Adrenal gland (tissue), 12 donors: ENCODE measurements around the gene ERBB4. TPM values are rescaled to one million over a fixed set of nuclear protein-coding genes. Genes with fewer than 3 reads are reported as not detected.

Experiments
- DNase-seq, 7 donors: peaks; one replicate each; pipeline ENCODE4 v3.0.0-alpha.2; 2019 to 2020
- H3K27ac ChIP-seq, 5 donors: fragments of 200-600 bp; sonication (generic) in 4 of 5; 1 replicate in 3 of 5; 2 replicates in 2 of 5; pipeline versions ENCODE4 v1.5.1 to v1.8.0; 2016 to 2020; ENCODE audit warnings: mild to moderate bottlenecking in 1 of 5
- H3K27me3 ChIP-seq: fragments of 200-600 bp; 2 replicates; pipeline ENCODE4 v1.8.0; 2021
- H3K36me3 ChIP-seq, 2 donors: fragments of 200-600 bp; replicated peaks in 1 of 2; 1 replicate in 1 of 2; 2 replicates in 1 of 2; pipeline versions ENCODE4 v1.5.1 to v1.8.0; 2018 to 2022
- H3K4me1 ChIP-seq, 2 donors: fragments of 200-600 bp; replicated peaks in 1 of 2; 1 replicate in 1 of 2; 2 replicates in 1 of 2; pipeline versions ENCODE4 v1.5.1 to v1.8.0; 2018 to 2021
- H3K4me3 ChIP-seq, 4 donors: fragments of 200-600 bp; sonication (generic) in 3 of 4; one replicate each; pipeline ENCODE4 v1.5.1; 2016 to 2018
- H3K9me3 ChIP-seq, 3 donors: fragments of 200-600 bp; sonication (generic) in 1 of 3; replicated peaks in 1 of 3; 1 replicate in 2 of 3; 2 replicates in 1 of 3; pipeline versions ENCODE4 v1.5.1 to v1.8.0; 2016 to 2021
- POLR2A ChIP-seq, 2 donors: fragments of 450-650 bp; IDR thresholded peaks; one replicate each; pipeline ENCODE4 v1.6.1; 2017; ENCODE audit warnings: antibody characterized with exemption in 2 of 2, mild to moderate bottlenecking in 2 of 2, moderate library complexity in 1 of 2
- WGBS, 4 donors: extraction: QIAGEN DNeasy Blood & Tissue Kit in 2 of 4; methylation state at CpG; one replicate each; pipeline versions ENCODE4 v1.1.5 to v1.1.7; 2013 to 2017; 5-methylcytosine and 5-hydroxymethylcytosine counted together
- intact Hi-C, 2 donors: fragments of 100-400 bp; cut with DNase I; formaldehyde crosslinking; loops; one replicate each; pipeline versions ENCODE4 v1.14.1 to v1.15.0; 2022 to 2023
- polyA plus RNA-seq, 3 donors: library from polyadenylated mRNA; stranded (reverse); fragments of 200-250 nt in 2 of 3; fragments of 350-450 nt in 1 of 3; fragmentation: Illumina TruSeq in 1 of 3; extraction: RNeasy Lipid Tissue Mini Kit (QIAGEN cat#74804) in 1 of 3; gene quantifications; one replicate each; pipeline ENCODE4 v1.2.3, GENCODE V29; 2013 to 2014
- total RNA-seq, 9 donors: library from RNA; depleted of rRNA in 4 of 9; stranded (reverse); fragments of >200 nt in 4 of 9; fragments of 120-200 nt in 1 of 9; fragmentation: NEBNext Ultra II Directional in 1 of 9; extraction: Animal tissue kit (Norgen Biotek cat#: 25700) in 1 of 9; gene quantifications; one replicate each; pipeline versions ENCODE4 v1.1.0 to v1.2.4, GENCODE V29; 2013 to 2023
- TF ChIP-seq, protein P1 (sequence below), 6 experiments: fragments of 450-650 bp in 4 of 6; fragments of 200-600 bp in 2 of 6; sonication (generic) in 1 of 6; IDR thresholded peaks; 1 replicate in 5 of 6; 2 replicates in 1 of 6; pipeline versions ENCODE4 v1.5.1 to v1.8.0; 2016 to 2021; ENCODE audit warnings: antibody characterized with exemption in 6 of 6, mild to moderate bottlenecking in 2 of 6, moderate library complexity in 1 of 6
- donor health status: healthy with polysubstance abuse.
- donor health status: Bipolar disorder and iron deficiency.
- donor health status: DM: yes; HTN: yes; CAD: no.
- donor health status: DM: no; HTN: no; CAD: no.
- donor health status: DM: no; HTN: no; CAD: no.
- donor health status: DM: yes; HTN: yes; CAD: no.

Gene ERBB4
- total and polyA plus RNA-seq, 12 donors = 0.06 to 2.9 (median 0.49) TPM

DNA sequence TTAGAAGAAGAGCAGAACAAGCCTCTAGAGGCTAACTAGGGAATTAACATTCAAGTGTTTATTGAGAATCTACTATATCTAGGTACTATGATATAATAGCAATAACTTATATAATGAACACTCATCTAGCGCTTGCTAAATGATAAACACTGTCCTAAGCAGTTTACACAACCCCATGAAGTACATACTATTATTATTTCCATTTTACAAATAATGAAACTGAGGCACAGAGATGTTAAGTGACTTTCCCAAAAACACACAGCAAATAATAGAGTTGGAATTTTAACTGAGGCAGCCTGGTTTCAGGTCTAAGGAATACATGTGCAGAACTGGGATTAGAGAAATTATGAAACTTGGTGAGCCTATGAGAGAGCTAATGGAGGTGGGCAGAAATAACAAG, 1088.8 kb downstream of the ERBB4 start:
- Histone ChIP-seq H3K27ac (no peak overlapping the region), H3K9me3 (no peaks in the 10 kb centered on the region), H3K36me3 (no peaks in the 10 kb centered on the region), H3K4me1 (no peaks in the 10 kb centered on the region), H3K27me3 (no peaks in the 10 kb centered on the region), H3K4me3 (no peak overlapping the region)
- TF ChIP-seq POLR2A (IDR thresholded peaks at IDR 0.05) = no peak
- TF ChIP-seq, protein P1, sequence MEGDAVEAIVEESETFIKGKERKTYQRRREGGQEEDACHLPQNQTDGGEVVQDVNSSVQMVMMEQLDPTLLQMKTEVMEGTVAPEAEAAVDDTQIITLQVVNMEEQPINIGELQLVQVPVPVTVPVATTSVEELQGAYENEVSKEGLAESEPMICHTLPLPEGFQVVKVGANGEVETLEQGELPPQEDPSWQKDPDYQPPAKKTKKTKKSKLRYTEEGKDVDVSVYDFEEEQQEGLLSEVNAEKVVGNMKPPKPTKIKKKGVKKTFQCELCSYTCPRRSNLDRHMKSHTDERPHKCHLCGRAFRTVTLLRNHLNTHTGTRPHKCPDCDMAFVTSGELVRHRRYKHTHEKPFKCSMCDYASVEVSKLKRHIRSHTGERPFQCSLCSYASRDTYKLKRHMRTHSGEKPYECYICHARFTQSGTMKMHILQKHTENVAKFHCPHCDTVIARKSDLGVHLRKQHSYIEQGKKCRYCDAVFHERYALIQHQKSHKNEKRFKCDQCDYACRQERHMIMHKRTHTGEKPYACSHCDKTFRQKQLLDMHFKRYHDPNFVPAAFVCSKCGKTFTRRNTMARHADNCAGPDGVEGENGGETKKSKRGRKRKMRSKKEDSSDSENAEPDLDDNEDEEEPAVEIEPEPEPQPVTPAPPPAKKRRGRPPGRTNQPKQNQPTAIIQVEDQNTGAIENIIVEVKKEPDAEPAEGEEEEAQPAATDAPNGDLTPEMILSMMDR (IDR thresholded peaks at IDR 0.05) = no peak
- intact Hi-C loops = loop anchor here in 1 of 2 donors (10.0 kb wide), 1 partner anchor 1125 kb away; no protein-coding TSS in a partner anchor
- no peak for DNase-seq
- 96 to 100% (median 97%) methylated on average over 1 of the region's 1 CpG for WGBS, 4 donors

DNA sequence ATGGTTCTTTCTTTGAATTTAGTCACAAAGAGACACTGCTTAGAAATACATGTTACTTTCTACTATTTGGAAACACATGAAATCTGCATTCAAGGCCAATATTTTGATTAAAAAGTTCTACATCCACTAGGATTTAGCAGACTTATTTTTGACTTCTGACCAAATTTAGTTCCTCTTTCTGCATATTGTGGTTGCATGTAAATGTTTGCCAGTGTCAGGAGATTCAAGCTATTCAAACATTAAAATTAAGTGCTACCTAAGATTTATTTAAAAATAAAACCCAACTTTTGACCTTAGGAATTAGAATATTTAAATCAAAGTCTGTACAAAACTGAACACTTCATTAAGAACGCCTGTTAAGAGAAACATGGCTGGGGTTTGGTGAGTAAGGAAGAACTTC, 1091.1 kb downstream of the ERBB4 start:
- Histone ChIP-seq H3K36me3 (no peaks in the 10 kb centered on the region), H3K9me3 (no peaks in the 10 kb centered on the region), H3K4me3 (no peak overlapping the region), H3K27me3 (no peaks in the 10 kb centered on the region), H3K4me1 (no peaks in the 10 kb centered on the region), H3K27ac (no peak overlapping the region)
- intact Hi-C loops = no loop called here
- WGBS, 4 donors = 71 to 86% (median 84%) methylated on average over 1 of the region's 1 CpG
- no peak for DNase-seq
- TF ChIP-seq POLR2A (IDR thresholded peaks at IDR 0.05) = no peak

DNA sequence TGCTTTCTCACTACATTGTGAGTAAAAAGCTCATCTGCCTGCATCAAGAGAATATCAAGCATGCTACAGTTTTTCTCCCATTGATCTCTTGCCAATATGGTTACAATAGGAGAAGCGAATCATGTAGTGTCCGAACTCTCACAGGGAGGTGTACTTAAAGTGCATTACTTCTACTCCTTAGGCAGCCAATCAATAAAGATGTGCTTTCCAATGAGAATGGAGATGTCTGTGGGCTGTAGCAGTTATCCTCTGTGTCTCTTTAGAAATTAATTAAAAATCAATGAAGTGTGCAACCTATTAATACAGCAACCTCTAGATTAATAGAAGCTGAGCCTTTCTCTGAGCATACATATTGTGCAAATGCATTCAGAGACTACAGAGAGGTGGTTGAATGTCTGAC, 1098.5 kb downstream of the ERBB4 start:
- intact Hi-C loops = no loop called here
- H3K4me1 ChIP-seq = peaks cover 6 to 7% of the 10 kb centered on the region in 2 donors

DNA sequence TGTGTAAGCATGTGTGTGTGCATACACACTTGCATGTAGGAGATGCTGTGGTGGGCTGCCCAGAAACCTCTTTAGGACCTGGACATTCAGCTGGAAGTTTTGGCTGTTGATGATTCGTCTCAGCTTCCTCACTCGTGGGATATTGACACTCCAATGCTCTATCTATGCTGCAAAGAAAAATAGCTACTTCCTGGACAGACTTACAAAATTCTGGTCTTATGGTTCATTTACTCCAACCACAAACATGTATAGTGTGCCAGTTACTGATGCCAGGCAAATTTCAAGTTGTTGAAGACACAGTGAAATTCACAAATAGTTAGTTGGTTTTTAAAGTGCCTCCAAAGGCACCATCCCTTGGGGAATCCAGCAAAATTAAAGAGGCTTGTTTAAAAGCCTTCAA, 1099.6 kb downstream of the ERBB4 start:
- H3K4me1 ChIP-seq = peaks cover 6 to 7% of the 10 kb centered on the region in 2 donors
- no peak for DNase-seq
- H3K27me3 ChIP-seq = no peaks in the 10 kb centered on the region
- TF ChIP-seq POLR2A (IDR thresholded peaks at IDR 0.05) = no peak
- TF ChIP-seq, protein P1 (IDR thresholded peaks at IDR 0.05) = no peak
- no peak overlapping the region for H3K27ac ChIP-seq
- WGBS, 4 donors = 43 to 60% (median 50%) methylated on average over 2 of the region's 2 CpGs
- intact Hi-C loops = no loop called here
- H3K9me3 ChIP-seq = no peaks in the 10 kb centered on the region
- H3K4me3 ChIP-seq = no peak overlapping the region
- no peaks in the 10 kb centered on the region for H3K36me3 ChIP-seq

More for the DNA sequence above, 1098.5 kb downstream of the ERBB4 start:
- H3K27me3 ChIP-seq = no peaks in the 10 kb centered on the region
- no peak overlapping the region for H3K4me3 ChIP-seq
- no peak for DNase-seq
- no peaks in the 10 kb centered on the region for H3K36me3 ChIP-seq
- no peaks in the 10 kb centered on the region for H3K9me3 ChIP-seq
- H3K27ac ChIP-seq = no peak overlapping the region
- 77 to 89% (median 84%) methylated on average over 2 of the region's 2 CpGs for whole genome bisulfite sequencing, 4 donors
- TF ChIP-seq, protein P1 (IDR thresholded peaks at IDR 0.05) = no peak
- TF ChIP-seq POLR2A (IDR thresholded peaks at IDR 0.05) = no peak

DNA sequence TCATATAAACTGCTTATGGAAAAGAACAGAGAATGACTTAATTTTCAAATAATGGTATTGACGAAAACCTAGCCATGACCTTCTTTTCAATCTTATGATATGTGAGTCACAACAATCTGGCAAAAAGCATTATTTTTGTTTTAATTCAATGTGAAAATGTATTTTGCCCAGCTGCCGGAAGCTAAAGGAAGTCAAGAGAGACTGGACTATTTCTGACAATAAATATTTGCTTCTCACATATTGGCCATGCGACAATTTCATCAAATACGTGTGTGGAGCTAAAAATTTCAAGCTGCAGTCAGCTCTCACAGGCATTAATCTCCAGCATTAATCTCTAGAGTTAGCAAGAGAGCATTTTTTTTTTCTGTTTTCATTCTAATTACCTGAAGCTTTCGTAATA, 1101.2 kb downstream of the ERBB4 start:
- TF ChIP-seq POLR2A (IDR thresholded peaks at IDR 0.05) = no peak
- TF ChIP-seq, protein P1 (IDR thresholded peaks at IDR 0.05) = no peak
- intact Hi-C loops = no loop called here
- DNase-seq = no peak
- H3K4me3 ChIP-seq = no peak overlapping the region
- H3K4me1 ChIP-seq = peaks cover 6 to 7% of the 10 kb centered on the region in 2 donors
- 42 to 50% (median 49%) methylated on average over 5 of the region's 5 CpGs for WGBS, 4 donors
- H3K36me3 ChIP-seq = no peaks in the 10 kb centered on the region
- no peak overlapping the region for H3K27ac ChIP-seq
- no peaks in the 10 kb centered on the region for H3K9me3 ChIP-seq
- H3K27me3 ChIP-seq = no peaks in the 10 kb centered on the region
